ENCODE results near the gene COPS8. TPM values are rescaled to one million over a fixed set of nuclear protein-coding genes. Genes with fewer than 3 reads are reported as not detected.

COPS8 gene
- total RNA-seq, 3 donors from 2014 or later (not counting 1 experiment from before 2014, with no cell fraction given) = 51.8 to 57.9 (median 53.9) TPM

GRCh38 chr2:237048595-237048994, 37.1 kb upstream of the COPS8 start:
- no CpG with 5 or more reads among the region's 1 CpG for WGBS (ENCODE audit: insufficient coverage)
- intact Hi-C loops (cut with micrococcal nuclease) = no loop called here
- H3K4me3 Mint-ChIP-seq = no peak overlapping the region
- no peaks in the 10 kb centered on the region for H3K9me3 ChIP-seq (ENCODE audit: control insufficient read depth, insufficient read depth, low read length)
- H3K27ac Mint-ChIP-seq = no peak overlapping the region
- H3K4me3 ChIP-seq (ENCODE audit: low read length) = no peak overlapping the region
- no peak for ATAC-seq
- no peak for DNase-seq
- H3K4me1 ChIP-seq (ENCODE audit: control insufficient read depth, insufficient read depth, low read length) = no peaks in the 10 kb centered on the region
- H3K36me3 Mint-ChIP-seq = peaks cover 12% of the 10 kb centered on the region
- no peaks in the 10 kb centered on the region for H3K4me1 Mint-ChIP-seq
- no peaks in the 10 kb centered on the region for H3K36me3 ChIP-seq (ENCODE audit: control insufficient read depth, insufficient read depth, low read length)
- no peaks in the 10 kb centered on the region for H3K27me3 ChIP-seq (ENCODE audit: control insufficient read depth, insufficient read depth, low read length)
- no peak for TF ChIP-seq CTCF (IDR thresholded peaks at IDR 0.05)
- H3K27me3 Mint-ChIP-seq (ENCODE audit: low read depth in 2 of 2) = peaks cover 8 to 26% of the 10 kb centered on the region in 2 donors
- no peak overlapping the region for H3K27ac ChIP-seq (ENCODE audit: low read length)
- H3K9me3 Mint-ChIP-seq = peaks cover 2 to 5% of the 10 kb centered on the region in 2 donors

GRCh38 chr2:237051861-237052260, 33.8 kb upstream of the COPS8 start:
- Mint-ChIP-seq H3K4me3 (no peak overlapping the region), H3K9me3 (peaks cover 2 to 5% of the 10 kb centered on the region in 2 donors)

GRCh38 chr2:237053066-237053465, 32.6 kb upstream of the COPS8 start:
- no peak overlapping the region for H3K4me3 Mint-ChIP-seq
- DNase-seq = no peak
- no peak overlapping the region for H3K4me3 ChIP-seq (ENCODE audit: low read length)
- no peak overlapping the region for H3K27ac Mint-ChIP-seq
- ATAC-seq = no peak
- 87% methylated on average over 2 of the region's 2 CpGs for WGBS (ENCODE audit: insufficient coverage)
- H3K27me3 ChIP-seq (ENCODE audit: control insufficient read depth, insufficient read depth, low read length) = no peaks in the 10 kb centered on the region
- H3K36me3 ChIP-seq (ENCODE audit: control insufficient read depth, insufficient read depth, low read length) = no peaks in the 10 kb centered on the region
- H3K9me3 ChIP-seq (ENCODE audit: control insufficient read depth, insufficient read depth, low read length) = no peaks in the 10 kb centered on the region
- H3K4me1 ChIP-seq (ENCODE audit: control insufficient read depth, insufficient read depth, low read length) = no peaks in the 10 kb centered on the region
- H3K4me1 Mint-ChIP-seq = no peaks in the 10 kb centered on the region
- H3K27ac ChIP-seq (ENCODE audit: low read length) = no peak overlapping the region
- peaks cover 2 to 5% of the 10 kb centered on the region in 2 donors for H3K9me3 Mint-ChIP-seq
- intact Hi-C loops (cut with micrococcal nuclease) = no loop called here
- peaks cover 12% of the 10 kb centered on the region for H3K36me3 Mint-ChIP-seq
- H3K27me3 Mint-ChIP-seq (ENCODE audit: low read depth in 2 of 2) = peaks cover 4 to 26% of the 10 kb centered on the region in 2 donors
- TF ChIP-seq CTCF (IDR thresholded peaks at IDR 0.05) = no peak

More at GRCh38 chr2:237051861-237052260, 33.8 kb upstream of the COPS8 start:
- no peaks in the 10 kb centered on the region for H3K9me3 ChIP-seq (ENCODE audit: control insufficient read depth, insufficient read depth, low read length)
- no peak overlapping the region for H3K4me3 ChIP-seq (ENCODE audit: low read length)
- H3K27ac Mint-ChIP-seq = no peak overlapping the region
- peaks cover 12% of the 10 kb centered on the region for H3K36me3 Mint-ChIP-seq
- intact Hi-C loops (cut with micrococcal nuclease) = no loop called here
- DNase-seq = no peak
- TF ChIP-seq CTCF (IDR thresholded peaks at IDR 0.05) = no peak
- no peaks in the 10 kb centered on the region for H3K4me1 ChIP-seq (ENCODE audit: control insufficient read depth, insufficient read depth, low read length)
- no peak for ATAC-seq
- H3K27ac ChIP-seq (ENCODE audit: low read length) = no peak overlapping the region
- 86% methylated on average over 7 of the region's 8 CpGs for WGBS (ENCODE audit: insufficient coverage)
- no peaks in the 10 kb centered on the region for H3K4me1 Mint-ChIP-seq
- H3K27me3 Mint-ChIP-seq (ENCODE audit: low read depth in 2 of 2) = peaks cover 8 to 26% of the 10 kb centered on the region in 2 donors
- no peaks in the 10 kb centered on the region for H3K36me3 ChIP-seq (ENCODE audit: control insufficient read depth, insufficient read depth, low read length)
- H3K27me3 ChIP-seq (ENCODE audit: control insufficient read depth, insufficient read depth, low read length) = no peaks in the 10 kb centered on the region

DNA sequence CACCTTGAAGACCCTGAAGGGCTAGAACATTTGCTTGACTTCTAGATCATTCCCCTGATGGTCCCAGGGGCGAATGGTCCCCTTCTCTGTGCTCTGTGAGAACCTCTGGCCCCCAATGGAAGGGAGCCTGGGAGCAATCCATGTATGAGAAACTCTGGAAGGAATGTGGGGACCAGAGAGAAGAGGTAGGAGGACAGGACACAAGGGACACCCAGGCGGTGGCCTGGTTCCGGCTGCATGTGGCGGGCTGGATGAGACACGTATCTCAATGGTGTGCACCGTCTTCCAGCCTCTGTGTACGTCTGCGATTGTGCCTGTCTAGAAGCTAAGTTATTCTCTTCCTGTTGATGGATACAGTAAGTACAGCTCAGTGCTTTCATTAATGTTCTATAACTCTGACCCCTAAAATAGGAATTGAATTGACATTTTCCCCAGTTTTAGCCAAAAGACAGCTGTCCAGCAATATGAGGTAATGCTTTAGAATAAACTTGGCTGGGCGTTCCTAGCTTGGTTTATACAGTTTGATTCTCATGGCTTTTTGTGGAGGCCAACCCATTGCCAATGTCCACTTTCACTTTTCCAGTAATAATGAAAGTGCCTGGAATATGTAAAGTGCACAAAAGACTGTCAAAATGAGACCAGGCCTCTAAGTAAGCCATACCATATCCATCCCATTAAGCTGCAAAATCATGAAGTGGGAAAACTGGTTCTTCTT, 30.1 kb upstream of the COPS8 start:
- ATAC-seq (no peak), DNase-seq (no peak)
- intact Hi-C loops (cut with micrococcal nuclease) = no loop called here
- Mint-ChIP-seq H3K4me1 (no peaks in the 10 kb centered on the region), H3K27ac (no peak overlapping the region), H3K9me3 (no peaks in the 10 kb centered on the region), H3K4me3 (no peak overlapping the region), H3K36me3 (no peaks in the 10 kb centered on the region), H3K27me3 (ENCODE audit: low read depth in 2 of 2) (peaks cover 4 to 12% of the 10 kb centered on the region in 2 donors)
- Histone ChIP-seq H3K27ac (ENCODE audit: low read length) (no peak overlapping the region), H3K36me3 (ENCODE audit: control insufficient read depth, insufficient read depth, low read length) (no peaks in the 10 kb centered on the region), H3K9me3 (ENCODE audit: control insufficient read depth, insufficient read depth, low read length) (no peaks in the 10 kb centered on the region), H3K27me3 (ENCODE audit: control insufficient read depth, insufficient read depth, low read length) (no peaks in the 10 kb centered on the region), H3K4me3 (ENCODE audit: low read length) (no peak overlapping the region), H3K4me1 (ENCODE audit: control insufficient read depth, insufficient read depth, low read length) (no peaks in the 10 kb centered on the region)
- WGBS (ENCODE audit: insufficient coverage) = 93% methylated on average over 9 of the region's 9 CpGs
- no peak for TF ChIP-seq CTCF (IDR thresholded peaks at IDR 0.05)
